Liver (tissue), 3 donors: ENCODE results near the gene TARS2.

Experiments used
- CTCF ChIP-seq: fragments of 150-350 bp; IDR thresholded peaks from 2 replicates; pipeline ENCODE4 v1.5.1; 2017; ENCODE audit warnings: improper control_type of control experiment, low read depth, low read length; ENCODE audit not compliant: missing input control
- NR2F2 ChIP-seq: IDR thresholded peaks from 2 replicates; pipeline ENCODE4 v1.6.1; 2016; ENCODE audit warnings: antibody characterized with exemption
- RAD21 ChIP-seq, 2 donors: IDR thresholded peaks; 2 replicates each; pipeline ENCODE4 v1.6.1; 2016; ENCODE audit warnings: antibody characterized with exemption in 2 of 2, mild to moderate bottlenecking in 2 of 2
- SP1 ChIP-seq: IDR thresholded peaks from 2 replicates; pipeline ENCODE4 v1.6.1; 2018; ENCODE audit warnings: antibody characterized with exemption, mild to moderate bottlenecking
- TAF1 ChIP-seq: conservative IDR thresholded peaks from 2 replicates; pipeline ENCODE4 v1.6.1; 2016; ENCODE audit warnings: antibody characterized with exemption, mild to moderate bottlenecking
- YY1 ChIP-seq: IDR thresholded peaks from 2 replicates; pipeline ENCODE4 v1.6.1; 2016; ENCODE audit warnings: antibody characterized with exemption, mild to moderate bottlenecking
- donor health status: healthy.
- donor health status: healthy.

- TF ChIP-seq CTCF (no peak), NR2F2 (no peak), TAF1 (no peak), RAD21 (IDR thresholded peaks at IDR 0.05) (no peak), SP1 (no peak), YY1 (no peak)
Measured at GRCh38 chr1:150512846-150513245, 25.6 kb downstream of the TARS2 start.
